ENCODE results near the gene PAFAH2.

Gene PAFAH2

DNA sequence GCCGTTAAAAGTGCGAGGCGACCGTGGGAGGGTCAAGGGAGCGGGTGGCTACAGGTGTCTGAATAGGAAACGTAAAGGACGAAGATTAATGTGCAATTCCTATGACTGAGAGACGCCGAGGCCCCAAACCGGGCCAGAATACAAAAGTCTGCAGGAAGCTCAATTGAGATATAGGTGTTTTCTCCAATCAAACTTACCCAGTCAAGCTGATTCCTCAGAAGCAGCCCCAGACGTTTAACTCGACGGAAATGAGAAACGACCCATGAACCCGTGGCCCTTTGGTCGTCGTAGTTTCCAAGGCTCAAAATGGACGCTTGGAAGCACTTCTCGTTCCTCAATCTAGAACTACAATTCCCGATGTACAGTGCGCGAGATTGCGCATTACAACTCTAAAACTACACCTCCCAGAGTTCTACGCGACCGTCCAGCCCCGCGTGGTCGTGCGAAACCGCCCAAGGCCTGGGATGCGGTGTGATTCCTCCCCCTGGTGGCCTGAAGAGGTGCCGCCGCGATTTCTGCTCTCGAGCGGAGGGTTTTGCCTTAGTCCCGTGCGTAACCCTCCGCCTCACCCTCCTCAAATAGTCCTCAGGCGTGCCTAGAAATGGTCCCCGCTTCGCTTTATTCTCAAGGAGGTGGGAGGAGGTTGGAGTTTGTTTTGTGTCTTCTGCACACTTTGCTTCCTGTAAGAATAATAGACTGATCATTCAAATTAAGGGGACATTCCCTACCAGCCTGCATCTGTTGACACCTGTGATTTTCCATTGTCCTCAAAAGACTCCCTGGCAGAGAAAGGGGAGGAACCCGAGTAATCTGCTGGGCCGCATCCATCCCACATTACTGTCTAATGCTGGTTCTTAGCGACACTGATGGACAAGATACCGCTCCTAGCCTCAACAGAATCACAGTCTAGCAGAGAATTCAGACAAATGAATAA is at the start of gene PAFAH2:
Gene PAFAH2, minus strand, starts transcription at position 236 of the 934 bp plus-strand sequence. CDS start 7,247 bp downstream, outside the sequence.
- peak; percentile 85 for DNase-seq (ENCODE audit: low read depth)

GRCh38 chr1:26047278-26047874 is 49.5 kb upstream of the PAFAH2 start:
- no peak for DNase-seq (ENCODE audit: low read depth)

DNA sequence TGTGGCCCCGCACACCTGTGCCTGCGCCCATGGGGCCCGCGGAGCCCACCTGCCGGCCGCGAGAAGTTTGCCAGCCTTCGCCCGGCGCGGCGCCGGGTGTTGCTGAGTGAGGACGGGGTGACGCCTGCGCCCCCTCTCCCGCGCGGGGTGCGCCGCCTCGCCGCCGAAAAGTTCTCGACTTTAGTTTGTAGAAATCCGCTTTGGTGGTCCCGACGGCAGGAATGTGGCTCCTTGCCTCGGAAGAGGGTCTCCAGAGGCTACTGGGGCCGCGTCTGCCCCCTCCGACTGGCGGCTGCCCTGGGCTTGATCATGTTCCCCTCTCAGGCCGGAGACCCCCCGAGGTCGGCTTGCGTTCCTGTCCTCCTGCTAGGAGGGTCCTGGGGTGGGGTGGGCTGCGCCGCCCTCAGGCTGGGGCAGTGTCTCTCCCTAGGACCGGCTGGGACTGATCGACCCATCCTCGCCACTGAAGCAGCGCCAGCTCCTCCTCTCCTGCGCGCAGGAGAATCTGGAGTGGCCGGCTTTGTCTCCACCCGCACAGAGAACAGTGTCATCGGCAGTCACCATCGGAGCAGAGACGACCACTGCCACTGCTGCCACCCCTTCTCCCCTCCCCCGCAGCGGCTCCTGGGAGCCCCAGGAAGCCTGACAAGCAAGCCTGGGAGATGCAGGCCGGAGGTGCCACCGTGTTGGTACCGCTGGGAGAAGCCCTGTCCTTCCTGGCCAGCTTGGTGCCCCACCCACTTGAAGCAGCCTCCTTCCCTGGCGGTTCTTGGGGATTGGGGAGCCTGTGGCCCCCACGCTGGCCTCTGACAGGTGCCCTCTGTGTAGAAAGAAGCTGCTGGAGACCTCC is 48.6 kb upstream of the PAFAH2 start:
- DNase-seq (ENCODE audit: low read depth) = no peak

DNA sequence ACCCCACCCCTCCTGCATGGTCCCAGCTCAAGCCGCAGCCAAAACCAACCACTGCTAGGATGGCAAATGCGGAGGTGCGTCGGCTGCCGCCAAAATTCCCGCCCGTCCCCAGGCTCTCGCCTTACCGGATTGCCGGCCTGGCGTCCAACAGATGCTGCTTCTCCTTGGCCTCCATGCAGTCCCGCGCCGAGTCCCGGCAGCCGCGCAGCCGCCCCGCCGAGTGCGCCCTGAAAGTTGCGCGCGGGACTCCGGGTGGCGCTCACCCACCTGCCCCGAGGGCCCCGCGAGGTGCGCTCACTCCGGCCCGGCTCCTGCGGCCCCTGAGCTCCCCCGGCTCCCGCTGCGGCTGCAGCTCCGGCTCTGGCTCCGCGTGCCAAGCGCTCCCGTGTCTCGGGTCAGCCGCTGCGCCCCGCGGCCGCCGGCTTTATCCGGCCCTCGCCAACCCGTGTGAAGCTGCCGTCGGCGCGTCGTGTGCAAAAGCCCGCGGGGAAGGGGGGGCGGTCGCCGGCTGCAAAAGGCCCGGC is 47.9 kb upstream of the PAFAH2 start, which contains the start of gene SLC30A2:
Gene SLC30A2, minus strand, starts transcription at position 397 of the 524 bp plus-strand sequence. Its CDS starts 222 bp downstream, at position 175.
- no peak for DNase-seq (ENCODE audit: low read depth)

DNA sequence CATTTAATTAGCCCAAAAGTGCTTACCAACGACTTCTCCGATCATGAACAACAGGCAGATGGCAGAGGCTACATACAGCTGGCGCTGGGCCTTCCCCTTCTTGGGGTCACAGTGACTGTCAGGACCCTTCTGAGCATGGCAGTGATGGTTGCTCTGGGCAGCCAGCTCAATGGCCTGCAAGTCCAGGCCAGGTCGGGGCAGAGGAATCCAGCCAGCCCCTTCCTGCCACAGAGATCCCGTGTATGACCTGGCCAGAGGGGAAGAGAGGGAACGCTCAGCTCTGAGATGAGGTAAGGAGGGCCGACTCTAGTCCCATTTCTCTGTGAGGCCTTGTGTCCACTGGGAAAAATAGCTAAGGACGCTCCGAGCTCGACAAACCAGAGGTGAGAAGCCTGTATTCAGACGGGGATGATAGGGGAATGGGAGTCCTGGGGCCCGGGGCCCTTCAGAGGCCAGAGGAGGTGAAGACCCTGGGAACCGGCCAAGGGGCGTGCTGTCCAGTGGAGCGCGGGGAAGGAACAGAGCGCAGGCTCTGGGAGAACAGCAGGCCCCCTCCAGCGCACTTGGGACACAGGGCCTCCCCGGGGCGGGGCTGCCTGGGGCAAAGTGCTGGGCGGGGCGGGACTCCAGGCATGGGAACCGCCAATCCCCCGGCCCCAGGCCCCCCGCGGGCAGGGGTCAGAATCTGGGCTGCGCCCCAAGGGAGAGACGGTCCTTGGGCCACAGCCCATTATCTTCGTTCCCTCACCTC is 47.3 kb upstream of the PAFAH2 start:
- no peak for DNase-seq (ENCODE audit: low read depth)

- no peak for DNase-seq (ENCODE audit: low read depth)
Observed at GRCh38 chr1:26044414-26044813, 46.6 kb upstream of the PAFAH2 start.

- DNase-seq (ENCODE audit: low read depth) = no peak
Observed at GRCh38 chr1:26043765-26044164, 45.9 kb upstream of the PAFAH2 start.

GRCh38 chr1:26041978-26042377 is 44.1 kb upstream of the PAFAH2 start:
- no peak for DNase-seq (ENCODE audit: low read depth)

DNA sequence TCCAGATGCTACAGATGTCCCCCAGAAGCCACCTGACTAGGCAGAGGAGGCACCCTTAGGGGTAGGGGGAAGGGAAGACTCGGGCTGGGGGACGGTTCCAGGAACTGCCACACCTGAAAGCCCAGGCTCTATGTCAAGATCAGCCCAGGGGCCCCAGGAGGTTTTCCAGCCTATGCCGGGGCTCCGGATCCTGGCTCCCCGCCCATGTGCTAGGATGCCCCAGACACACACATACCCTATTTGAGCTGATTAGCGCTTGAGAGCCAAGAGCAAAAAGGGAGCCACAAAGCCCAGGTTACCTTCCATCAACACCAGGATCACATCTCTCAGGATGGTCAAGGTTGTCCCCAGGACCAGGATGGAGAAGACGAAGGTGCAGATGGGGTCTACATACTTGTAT is 43.5 kb upstream of the PAFAH2 start:
- no peak for DNase-seq (ENCODE audit: low read depth)

- DNase-seq (ENCODE audit: low read depth) = no peak
Observed at GRCh38 chr1:26038904-26039303, 41.0 kb upstream of the PAFAH2 start.

- no peak for DNase-seq (ENCODE audit: low read depth)
Observed at GRCh38 chr1:26038477-26038876, 40.6 kb upstream of the PAFAH2 start.

DNA sequence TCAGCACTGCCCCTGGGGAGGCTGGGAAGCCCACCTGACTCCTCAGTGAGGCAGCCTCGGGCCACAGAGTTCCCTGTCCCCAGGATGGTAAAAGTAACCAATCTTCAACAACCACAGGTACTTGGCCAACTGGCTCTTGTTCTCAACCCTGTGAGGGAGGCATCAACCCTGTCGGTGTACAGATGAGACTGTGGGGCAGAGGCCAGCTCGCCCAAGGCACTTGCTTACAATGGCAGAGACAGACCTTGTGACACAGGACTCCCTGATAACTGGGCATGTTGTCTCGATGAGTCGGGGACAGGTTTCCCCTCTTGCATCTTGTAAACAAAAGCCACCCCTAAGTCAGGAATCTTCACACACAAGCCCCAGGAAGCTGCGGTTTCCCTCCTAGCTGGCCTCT is 40.0 kb upstream of the PAFAH2 start:
- DNase-seq (ENCODE audit: low read depth) = no peak

GRCh38 chr1:26036756-26037281 is 39.0 kb upstream of the PAFAH2 start:
- DNase-seq (ENCODE audit: low read depth) = no peak

DNA sequence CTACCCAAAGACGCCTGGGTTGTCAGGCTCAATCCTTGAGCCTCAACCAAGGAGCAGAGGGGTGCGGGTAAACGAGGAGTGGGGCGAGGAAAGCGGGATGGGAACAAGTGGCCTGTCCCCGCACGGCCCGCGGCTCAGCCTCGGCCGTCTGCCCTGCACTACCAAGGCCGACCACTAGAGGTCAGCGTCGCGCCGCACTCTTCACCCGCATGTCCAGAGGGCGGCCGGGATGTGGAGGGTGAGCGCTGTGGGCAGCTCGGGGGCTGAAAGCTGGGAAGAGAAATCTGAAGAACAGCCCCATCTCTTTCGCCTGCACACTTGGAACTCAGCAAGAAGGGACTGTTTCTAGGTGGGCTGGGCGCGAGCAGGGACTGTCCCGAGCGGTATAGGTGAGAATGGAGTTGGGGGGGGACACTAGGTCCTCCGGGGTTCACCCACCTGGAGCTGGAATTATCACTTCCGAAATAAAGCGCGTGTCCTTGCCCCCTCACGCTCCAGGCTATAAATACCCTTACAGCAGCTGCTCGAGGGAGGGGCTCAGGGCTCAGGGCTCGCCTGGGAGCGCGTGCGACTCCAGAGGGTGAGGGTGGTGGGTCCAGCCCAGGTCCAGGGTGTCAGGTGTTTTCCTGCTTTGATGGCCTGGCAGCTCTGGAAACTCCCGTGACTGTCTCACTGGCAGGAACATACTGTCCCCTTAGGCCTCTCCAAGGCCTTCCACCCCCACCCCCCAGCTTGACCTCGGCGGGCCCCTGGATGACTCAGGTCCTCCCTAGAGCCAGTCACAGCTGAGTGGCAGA is 38.3 kb upstream of the PAFAH2 start:
- peak; percentile 74 for DNase-seq (ENCODE audit: low read depth)

DNA sequence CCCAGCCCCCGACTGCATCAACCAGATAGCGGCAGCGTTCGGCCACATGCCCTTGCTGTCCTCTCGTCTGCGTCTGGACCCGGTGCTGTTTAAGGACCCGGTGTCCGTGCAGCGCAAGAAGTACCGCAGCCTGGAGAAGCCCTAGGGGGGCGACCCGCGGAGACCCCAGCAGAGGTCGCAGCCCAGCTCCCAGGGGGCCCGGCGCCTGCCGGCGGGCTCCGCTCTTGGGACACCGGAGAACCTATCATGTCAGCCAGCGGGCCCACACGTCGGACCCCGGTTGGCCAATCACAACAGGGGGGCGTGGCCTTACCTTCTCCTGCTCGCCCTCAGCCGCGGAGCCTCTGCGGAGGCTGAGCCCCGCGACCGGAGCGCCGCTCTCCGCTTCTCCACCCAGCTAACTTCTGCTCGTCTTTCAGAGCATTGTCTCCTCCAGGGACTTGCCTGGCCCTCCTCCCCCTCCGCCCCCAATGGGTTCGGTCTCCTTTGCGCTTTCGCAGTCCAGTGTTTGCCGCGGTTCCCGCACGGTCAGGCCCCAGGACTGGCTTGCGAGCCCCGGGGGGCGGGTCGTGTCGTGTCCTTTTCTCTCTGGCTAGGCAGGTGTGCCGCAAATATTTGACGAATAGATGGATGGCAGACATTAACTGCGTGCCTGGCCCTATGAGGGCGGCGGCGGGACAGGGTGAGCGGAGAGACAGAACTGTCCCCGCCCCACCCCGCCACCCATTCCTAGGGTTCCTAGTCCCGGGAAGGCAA is 37.5 kb upstream of the PAFAH2 start:
- peak; percentile 69 for DNase-seq (ENCODE audit: low read depth)

GRCh38 chr1:26034504-26035202 is 36.8 kb upstream of the PAFAH2 start:
- DNase-seq (ENCODE audit: low read depth) = no peak

- no peak for DNase-seq (ENCODE audit: low read depth)
Observed at GRCh38 chr1:26032656-26033357, 34.9 kb upstream of the PAFAH2 start.

GRCh38 chr1:26031611-26032220 is 33.9 kb upstream of the PAFAH2 start:
- no peak for DNase-seq (ENCODE audit: low read depth)

Data from stimulated activated CD8-positive, alpha-beta memory T cell treated with anti-CD3 and anti-CD28 coated beads, Interleukin-15, amount 100 ng/mL, for 24 hours (primary cell).